Uterus (tissue), 4 donors: Measurements from ENCODE around the gene F2RL2. TPM values are rescaled to one million over a fixed set of nuclear protein-coding genes. Genes with fewer than 3 reads are reported as not detected.

Experiments used
- DNase-seq, 2 donors: peaks; one replicate each; pipeline ENCODE4 v3.0.0-alpha.2; 2019 to 2020
- H3K27ac ChIP-seq, 2 donors: fragments of 200-600 bp; sonication (generic); 1 replicate in 1 of 2; 2 replicates in 1 of 2; pipeline ENCODE4 v1.5.1; 2016 to 2018
- H3K27me3 ChIP-seq, 2 donors: fragments of 200-600 bp; sonication (generic); one replicate each; pipeline ENCODE4 v1.5.1; 2018 to 2019; ENCODE audit warnings: control low read depth in 1 of 2
- H3K36me3 ChIP-seq, 2 donors: fragments of 200-600 bp; sonication (generic); one replicate each; pipeline ENCODE4 v1.5.1; 2019; ENCODE audit warnings: control low read depth in 1 of 2
- H3K4me1 ChIP-seq, 2 donors: fragments of 200-600 bp; sonication (generic); one replicate each; pipeline ENCODE4 v1.5.1; 2018 to 2019; ENCODE audit warnings: control low read depth in 1 of 2
- H3K4me3 ChIP-seq, 2 donors: fragments of 200-600 bp; sonication (generic); 1 replicate in 1 of 2; 2 replicates in 1 of 2; pipeline ENCODE4 v1.5.1; 2018 to 2019; ENCODE audit warnings: mild to moderate bottlenecking in 1 of 2
- H3K9me3 ChIP-seq, 2 donors: fragments of 200-600 bp; sonication (generic); one replicate each; pipeline ENCODE4 v1.5.1; 2019; ENCODE audit warnings: control low read depth in 1 of 2
- CTCF ChIP-seq, 4 experiments: fragments of 200-600 bp in 2 of 4; fragments of 450-650 bp in 2 of 4; sonication (generic) in 2 of 4; IDR thresholded peaks; one replicate each; pipeline ENCODE4 v1.5.1; 2016 to 2019; ENCODE audit warnings: antibody characterized with exemption in 4 of 4, mild to moderate bottlenecking in 2 of 4, moderate library complexity in 1 of 4
- POLR2A ChIP-seq, 2 donors: fragments of 450-650 bp; IDR thresholded peaks; one replicate each; pipeline ENCODE4 v1.6.1; 2016; ENCODE audit warnings: antibody characterized with exemption in 2 of 2, mild to moderate bottlenecking in 1 of 2, moderate library complexity in 1 of 2
- intact Hi-C: fragments of 100-400 bp; cut with DNase I; formaldehyde crosslinking; loops from one replicate; pipeline ENCODE4 v1.15.1; 2023; ENCODE audit warnings: low total_unique reads
- total RNA-seq, 4 donors: library from RNA; depleted of rRNA in 3 of 4; stranded (reverse); fragments of >200 nt in 3 of 4; gene quantifications; one replicate each; pipeline versions ENCODE4 v1.1.0 to v1.2.4, GENCODE V29; 2014 to 2023
- donor health status: DM: yes; HTN: yes; CAD: no.

F2RL2 gene
- 1 to 10 TPM in 3 of 4 donors, under 1 TPM in 1; 0.26 to 1.5 (median 1.2) TPM for total RNA-seq

DNA sequence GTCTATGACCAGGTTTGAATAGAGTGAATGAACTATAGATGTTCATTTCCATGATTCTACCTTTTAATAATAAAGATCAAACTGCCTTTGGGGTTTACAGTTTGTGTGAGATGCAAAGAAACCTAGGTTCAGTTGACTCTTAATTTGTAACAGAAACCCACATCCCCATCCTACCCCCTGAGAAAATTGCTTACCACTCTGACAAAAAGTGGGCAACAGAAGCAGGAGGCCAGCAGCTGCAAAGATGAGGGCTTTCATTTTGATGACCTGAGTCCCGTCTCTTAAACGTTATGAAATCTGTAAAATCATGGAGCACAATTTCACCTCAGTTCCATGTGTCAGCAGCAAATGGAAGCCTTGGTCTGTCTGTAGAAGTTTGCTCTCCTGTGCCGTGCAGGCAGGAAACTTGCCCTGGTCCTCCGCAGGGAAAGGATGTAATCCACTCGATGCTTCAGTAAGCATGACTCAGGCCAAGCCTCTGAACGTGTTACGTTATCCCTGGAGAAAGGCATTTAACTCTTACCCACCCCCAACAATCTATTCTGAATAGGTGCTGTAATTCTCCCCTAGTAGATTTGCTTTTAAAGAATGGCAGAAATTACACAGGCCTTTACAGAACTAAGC lies at the start of gene F2RL2:
F2RL2 (minus strand) TSS at position 431 of the 624 bp plus-strand sequence; CDS start at position 258, 173 bp downstream.
- H3K4me1 ChIP-seq, result no peaks in the 10 kb centered on the region
- TF ChIP-seq POLR2A (IDR thresholded peaks at IDR 0.05), result no peak
- TF ChIP-seq CTCF (IDR thresholded peaks at IDR 0.05), result no peak
- DNase-seq, result peak; percentile 24 to 40
- H3K36me3 ChIP-seq, result no peaks in the 10 kb centered on the region
- peak within 1 kb of the TSS in 1 of 2 donors; percentile 18 for H3K27ac ChIP-seq
- no peaks in the 10 kb centered on the region for H3K9me3 ChIP-seq
- no peaks in the 10 kb centered on the region for H3K27me3 ChIP-seq
- no peak within 1 kb of the TSS for H3K4me3 ChIP-seq
- intact Hi-C loops, result no loop called here

- no peaks in the 10 kb centered on the region for H3K36me3 ChIP-seq
- H3K4me3 ChIP-seq, result no peak overlapping the region
- TF ChIP-seq CTCF (IDR thresholded peaks at IDR 0.05) (no peak), POLR2A (IDR thresholded peaks at IDR 0.05) (no peak)
- no peaks in the 10 kb centered on the region for H3K9me3 ChIP-seq
- intact Hi-C loops, result no loop called here
- DNase-seq, result no peak
- H3K4me1 ChIP-seq, result no peaks in the 10 kb centered on the region
- no peak overlapping the region for H3K27ac ChIP-seq
- no peaks in the 10 kb centered on the region for H3K27me3 ChIP-seq
Observed at GRCh38 chr5:76672242-76672641, 49.0 kb upstream of the F2RL2 start.

- no peak overlapping the region for H3K4me3 ChIP-seq
- TF ChIP-seq CTCF (IDR thresholded peaks at IDR 0.05) (no peak), POLR2A (IDR thresholded peaks at IDR 0.05) (no peak)
- H3K4me1 ChIP-seq, result no peaks in the 10 kb centered on the region
- intact Hi-C loops, result no loop called here
- H3K9me3 ChIP-seq, result no peaks in the 10 kb centered on the region
- no peak for DNase-seq
- H3K36me3 ChIP-seq, result no peaks in the 10 kb centered on the region
- no peaks in the 10 kb centered on the region for H3K27me3 ChIP-seq
- no peak overlapping the region for H3K27ac ChIP-seq
Observed at GRCh38 chr5:76670508-76670907, 47.3 kb upstream of the F2RL2 start.

GRCh38 chr5:76669245-76669644 lies 46.0 kb upstream of the F2RL2 start:
- TF ChIP-seq CTCF (IDR thresholded peaks at IDR 0.05), result no peak
- intact Hi-C loops, result no loop called here
- Histone ChIP-seq H3K4me3 (no peak overlapping the region), H3K36me3 (no peaks in the 10 kb centered on the region), H3K27me3 (no peaks in the 10 kb centered on the region), H3K9me3 (no peaks in the 10 kb centered on the region), H3K4me1 (no peaks in the 10 kb centered on the region), H3K27ac (no peak overlapping the region)
- no peak for DNase-seq

DNA sequence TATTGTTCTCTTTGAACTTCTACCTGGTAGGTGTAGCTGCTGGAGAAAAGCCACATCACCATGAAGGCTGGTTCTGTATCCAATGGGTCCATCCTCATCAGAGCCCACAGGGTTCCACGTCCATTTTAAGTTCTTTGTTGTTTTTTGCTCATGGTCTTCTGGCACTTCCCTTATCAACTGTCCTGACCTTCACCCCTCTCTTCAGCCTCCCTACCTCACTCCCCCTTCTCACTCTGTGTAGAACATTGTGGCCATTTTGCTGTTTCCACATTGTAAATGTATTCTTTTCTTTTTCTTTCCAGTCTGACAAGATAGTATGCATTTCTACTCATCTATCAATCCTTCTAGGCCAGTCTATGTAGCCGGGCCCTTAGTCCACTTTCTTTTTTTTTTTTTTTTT lies 44.3 kb upstream of the F2RL2 start:
- intact Hi-C loops, result no loop called here
- TF ChIP-seq CTCF (IDR thresholded peaks at IDR 0.05) (no peak), POLR2A (IDR thresholded peaks at IDR 0.05) (no peak)
- no peak overlapping the region for H3K27ac ChIP-seq
- H3K27me3 ChIP-seq, result no peaks in the 10 kb centered on the region
- DNase-seq, result no peak
- no peak overlapping the region for H3K4me3 ChIP-seq
- H3K4me1 ChIP-seq, result no peaks in the 10 kb centered on the region
- no peaks in the 10 kb centered on the region for H3K9me3 ChIP-seq
- H3K36me3 ChIP-seq, result no peaks in the 10 kb centered on the region
